SKM-1 (cell line): ENCODE results near the gene XRRA1.
A peak's percentile ranks its signal among the peaks of the same experiment; 100 is the strongest.

Experiments
- DNase-seq: peaks from one replicate; lab custom pipeline; 2025; ENCODE audit not compliant: unreplicated experiment; lab: John Stamatoyannopoulos, UW

XRRA1 gene

GRCh38 chr11:74950374-74950969 is 1.6 kb upstream of the XRRA1 start:
- DNase-seq, result no peak

GRCh38 chr11:74949753-74950137 is 854 bp upstream of the XRRA1 start:
- no peak for DNase-seq

- no peak for DNase-seq
These were observed 369 bp downstream of the XRRA1 start for GRCh38 chr11:74948546-74948897.

- no peak for DNase-seq
These were observed 6.7 kb downstream of the XRRA1 start for GRCh38 chr11:74942073-74942759.

GRCh38 chr11:74941492-74941891 is 7.4 kb downstream of the XRRA1 start:
- no peak for DNase-seq

- no peak for DNase-seq
These were observed 11.0 kb downstream of the XRRA1 start for GRCh38 chr11:74937696-74938475.

- DNase-seq, result no peak
These were observed 11.9 kb downstream of the XRRA1 start for GRCh38 chr11:74936976-74937375.

GRCh38 chr11:74936087-74936486 is 12.8 kb downstream of the XRRA1 start:
- no peak for DNase-seq

GRCh38 chr11:74935285-74935684 is 13.6 kb downstream of the XRRA1 start:
- no peak for DNase-seq

- no peak for DNase-seq
These were observed 15.1 kb downstream of the XRRA1 start for GRCh38 chr11:74933765-74934164.

- no peak for DNase-seq
These were observed 16.1 kb downstream of the XRRA1 start for GRCh38 chr11:74932797-74933196.

- no peak for DNase-seq
These were observed 16.7 kb downstream of the XRRA1 start for GRCh38 chr11:74932169-74932568.

GRCh38 chr11:74929431-74930363 is 19.2 kb downstream of the XRRA1 start:
- peak; percentile 27 for DNase-seq

- DNase-seq, result no peak
These were observed 21.4 kb downstream of the XRRA1 start for GRCh38 chr11:74927496-74927895.

- DNase-seq, result no peak
These were observed 22.4 kb downstream of the XRRA1 start for GRCh38 chr11:74926304-74927030.

GRCh38 chr11:74925281-74925680 is 23.6 kb downstream of the XRRA1 start:
- DNase-seq, result no peak

GRCh38 chr11:74923125-74923524 is 25.8 kb downstream of the XRRA1 start:
- no peak for DNase-seq

- no peak for DNase-seq
These were observed 39.1 kb downstream of the XRRA1 start for GRCh38 chr11:74909812-74910211.

- no peak for DNase-seq
These were observed 39.5 kb downstream of the XRRA1 start for GRCh38 chr11:74909385-74909784.

GRCh38 chr11:74905326-74905725 is 43.6 kb downstream of the XRRA1 start:
- DNase-seq, result no peak

GRCh38 chr11:74902342-74902741 is 46.5 kb downstream of the XRRA1 start:
- no peak for DNase-seq
